DMS 273 (cell line): ENCODE results near the gene DOCK3.
"Not testable (repeated sequence)": the region's sequence is repeated elsewhere in the genome, so short reads cannot be mapped to it uniquely, and the experiment has no call there.

Experiments used
- DNase-seq: peaks from one replicate; lab custom pipeline; 2025; ENCODE audit not compliant: unreplicated experiment; lab: John Stamatoyannopoulos, UW

DOCK3 gene

GRCh38 chr3:50790894-50791293, 116.2 kb downstream of the DOCK3 start:
- DNase-seq = not testable (repeated sequence)

- DNase-seq = no peak
Observed at GRCh38 chr3:50792568-50792967, 117.8 kb downstream of the DOCK3 start.

DNA sequence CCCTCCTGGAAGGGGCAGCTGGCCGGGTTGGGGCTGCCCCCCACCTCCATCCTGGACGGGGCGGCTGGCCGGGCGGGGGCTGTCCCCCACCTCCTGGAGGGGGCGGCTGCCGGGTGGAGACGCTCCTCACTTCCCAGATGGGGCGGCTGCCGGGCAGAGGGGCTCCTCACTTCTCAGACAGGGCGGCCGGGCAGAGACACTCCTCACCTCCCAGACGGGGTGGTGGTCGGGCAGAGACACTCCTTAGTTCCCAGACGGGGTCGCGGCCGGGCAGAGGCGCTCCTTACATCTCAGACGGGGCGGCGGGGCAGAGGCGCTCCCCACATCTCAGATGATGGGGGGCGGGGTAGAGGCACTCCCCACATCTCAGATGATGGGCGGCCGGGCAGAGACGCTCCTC, 129.1 kb downstream of the DOCK3 start:
- DNase-seq = not testable (repeated sequence)

GRCh38 chr3:50804376-50804775, 129.6 kb downstream of the DOCK3 start:
- not testable (repeated sequence) for DNase-seq

DNA sequence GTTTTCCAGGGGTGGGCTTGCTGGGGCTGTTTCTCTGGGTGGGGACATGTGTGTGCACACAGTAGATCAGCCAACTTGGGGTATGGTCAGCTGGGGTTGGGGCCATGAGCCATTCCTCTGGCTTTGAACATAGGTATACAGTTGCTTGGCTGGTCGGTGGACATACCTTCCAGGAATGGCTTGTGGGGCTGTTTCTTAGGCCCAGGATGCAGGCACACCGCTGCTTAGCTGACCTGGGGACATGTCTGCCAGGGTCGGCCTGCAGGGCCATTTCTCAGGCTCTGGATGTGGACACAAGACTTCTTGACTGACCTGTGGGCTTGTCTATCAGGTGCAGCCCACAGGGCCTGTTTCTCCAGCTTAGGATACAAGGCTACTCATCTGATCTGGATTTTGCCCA, 130.6 kb downstream of the DOCK3 start:
- DNase-seq = no peak

GRCh38 chr3:50806031-50806430, 131.3 kb downstream of the DOCK3 start:
- DNase-seq = no peak

GRCh38 chr3:50806806-50807205, 132.1 kb downstream of the DOCK3 start:
- no peak for DNase-seq

GRCh38 chr3:50807266-50807665, 132.5 kb downstream of the DOCK3 start:
- peak; percentile 89 for DNase-seq

DNA sequence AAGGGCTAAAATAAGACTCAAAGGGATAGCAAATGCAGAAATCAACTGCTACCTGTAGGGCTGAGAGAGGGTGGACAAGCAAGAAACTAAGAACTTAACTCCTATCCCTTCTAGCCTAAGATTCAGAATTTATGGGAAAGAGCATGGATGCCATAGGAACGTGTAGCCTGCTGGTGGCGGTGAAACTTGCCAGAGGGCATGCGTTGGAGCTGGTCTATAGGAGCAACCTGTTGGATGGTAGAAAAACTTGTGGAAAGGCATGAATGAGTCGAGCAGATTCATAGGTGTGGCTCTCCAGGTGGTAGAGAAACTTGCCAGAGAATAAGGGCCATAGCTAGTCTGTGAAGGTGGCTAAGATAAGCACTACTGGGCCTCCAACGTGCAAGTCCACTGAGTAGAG, 137.2 kb downstream of the DOCK3 start:
- DNase-seq = no peak

- no peak for DNase-seq
Observed at GRCh38 chr3:50815844-50816243, 141.1 kb downstream of the DOCK3 start.

- peak; percentile 4 for DNase-seq
Observed at GRCh38 chr3:50816894-50817293, 142.2 kb downstream of the DOCK3 start.

DNA sequence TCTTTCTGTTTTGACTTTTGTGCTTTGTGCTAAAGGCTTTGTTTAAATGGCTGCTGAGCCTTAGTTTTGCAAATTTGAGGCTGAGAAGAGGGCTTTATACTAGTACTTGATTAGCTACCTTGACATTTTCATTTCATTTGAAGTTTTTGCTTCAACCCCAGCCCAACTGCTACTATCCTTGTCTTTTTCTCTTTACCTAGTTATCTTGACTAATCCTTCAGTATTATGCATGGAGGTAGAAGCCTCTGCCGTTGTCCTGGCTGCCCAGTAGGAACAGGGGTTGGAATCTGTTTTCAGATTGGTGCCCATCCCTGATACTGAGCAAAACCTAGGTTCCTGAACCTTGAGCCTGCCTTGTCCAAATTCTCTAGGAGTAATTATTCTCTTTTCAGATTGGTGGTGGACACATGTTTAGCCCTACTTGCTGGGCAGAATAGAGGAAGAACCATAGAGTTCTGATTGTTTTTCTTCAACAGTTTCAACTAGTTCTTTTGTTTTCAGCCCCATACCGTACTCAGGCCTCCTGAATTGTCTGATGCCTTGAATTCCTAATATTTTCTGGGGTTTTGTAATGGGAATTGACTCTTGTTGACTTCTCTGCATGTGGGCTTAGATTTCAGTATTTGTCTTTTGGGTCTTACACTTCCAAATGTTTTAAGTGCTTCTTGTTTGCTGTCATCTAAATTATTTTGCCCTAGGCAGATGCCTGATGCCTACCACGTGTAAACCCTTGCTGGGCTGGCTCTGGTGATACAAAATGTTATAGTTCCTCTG, 143.2 kb downstream of the DOCK3 start:
- DNase-seq = no peak

DNA sequence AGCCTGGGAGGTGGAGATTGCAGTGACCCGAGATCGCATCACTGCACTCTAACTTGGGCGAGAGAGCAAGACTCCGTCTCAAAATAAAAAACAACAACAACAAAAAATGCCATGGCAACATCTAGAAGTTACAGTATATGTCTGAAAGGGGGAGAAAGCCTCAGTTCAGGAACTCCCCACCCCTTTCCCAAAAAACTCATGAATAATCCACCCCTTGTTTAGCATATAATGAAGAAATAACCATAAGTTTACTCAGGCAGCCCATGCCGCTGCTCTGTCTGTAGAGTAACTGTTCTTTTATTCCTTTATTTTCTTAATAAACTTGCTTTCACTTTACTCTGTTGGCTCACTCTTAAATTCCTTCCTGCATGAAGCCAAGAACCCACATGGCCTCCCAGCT, 145.2 kb downstream of the DOCK3 start:
- DNase-seq = no peak

GRCh38 chr3:50825841-50826240, 151.1 kb downstream of the DOCK3 start:
- DNase-seq = no peak

- no peak for DNase-seq
Observed at GRCh38 chr3:50830451-50830850, 155.7 kb downstream of the DOCK3 start.

DNA sequence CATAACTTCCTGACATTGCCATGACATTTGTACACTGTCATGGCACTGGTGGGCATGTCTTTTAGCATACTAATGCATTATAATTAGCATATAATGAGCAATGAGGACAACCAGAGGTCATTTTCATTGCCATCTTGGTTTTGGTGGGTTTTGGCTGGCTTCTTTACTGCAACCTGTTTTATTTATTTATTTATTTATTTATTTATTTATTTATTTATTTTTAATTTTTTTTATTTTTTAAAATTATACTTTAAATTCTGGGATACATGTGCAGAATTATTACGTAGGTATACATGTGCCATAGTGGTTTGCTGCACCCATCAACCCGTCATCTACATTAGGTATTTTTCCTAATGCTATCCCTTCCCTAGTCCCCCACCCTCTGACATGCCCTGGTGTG, 156.3 kb downstream of the DOCK3 start:
- not testable (repeated sequence) for DNase-seq

- no peak for DNase-seq
Observed at GRCh38 chr3:50840983-50841489, 166.3 kb downstream of the DOCK3 start.

DNA sequence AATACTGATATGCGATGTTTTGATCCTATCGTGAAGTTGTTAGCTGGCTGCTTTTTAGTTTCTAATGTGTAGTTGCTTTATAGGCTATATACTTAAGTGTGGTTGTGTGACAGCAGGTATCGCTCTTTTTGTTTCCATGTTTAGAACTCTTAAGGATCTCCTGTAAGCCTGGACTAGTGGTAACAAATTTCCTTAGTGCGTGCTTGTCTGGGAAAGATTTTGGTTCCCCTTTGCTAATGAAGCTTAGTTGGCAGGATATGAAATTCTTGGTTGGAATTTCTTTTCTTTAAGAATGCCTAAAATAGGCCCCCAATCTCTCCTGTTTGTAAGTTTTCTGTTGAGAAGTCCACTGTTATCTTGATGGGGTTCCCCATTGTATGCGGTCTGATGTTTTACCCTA, 173.6 kb downstream of the DOCK3 start:
- DNase-seq = no peak

- DNase-seq = no peak
Observed at GRCh38 chr3:50850639-50851511, 176.1 kb downstream of the DOCK3 start.

DNA sequence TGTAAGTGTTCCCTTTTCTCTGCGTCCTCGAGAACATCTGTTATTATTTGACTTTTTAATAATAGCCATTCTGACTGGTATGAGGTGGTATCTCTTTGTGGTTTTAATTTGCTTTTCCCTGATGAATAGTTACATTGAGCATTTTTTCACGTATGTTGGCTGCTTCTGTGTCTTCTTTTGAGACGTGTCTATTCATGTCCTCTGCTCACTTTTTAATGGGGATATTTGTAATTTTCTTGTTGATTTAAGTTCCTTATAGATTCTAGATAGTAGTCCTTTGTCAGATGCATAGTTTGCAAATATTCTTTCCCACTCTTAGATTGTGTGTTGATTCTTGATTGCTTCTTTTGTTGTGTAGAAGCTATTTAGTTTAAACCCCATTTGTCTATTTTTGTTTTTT, 179.2 kb downstream of the DOCK3 start:
- DNase-seq = no peak

DNA sequence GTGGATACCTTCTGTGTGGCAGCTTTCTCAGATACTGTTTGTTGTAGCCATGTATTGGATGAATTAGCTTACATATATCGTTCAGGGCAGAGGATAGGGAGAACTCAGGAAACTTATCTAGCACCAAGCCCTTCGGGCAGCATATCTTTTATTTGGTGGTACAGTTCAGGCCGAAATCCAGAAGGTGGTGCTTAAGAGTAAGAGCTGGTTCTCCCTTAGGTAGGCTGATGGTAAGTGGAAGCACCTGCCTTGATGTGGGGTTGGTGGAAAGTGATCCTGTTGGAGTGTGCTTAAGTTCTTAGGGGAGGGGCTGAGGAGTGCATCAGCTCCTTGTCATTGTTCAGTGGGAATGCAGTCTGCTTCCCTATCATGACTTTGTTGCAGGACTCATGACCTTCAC, 187.5 kb downstream of the DOCK3 start:
- peak; percentile 4 for DNase-seq
